DMS53 (cell line): ENCODE data around the gene UMPS.
A peak's percentile ranks its signal among the peaks of the same experiment; 100 is the strongest.

Experiments used
- DNase-seq: peaks from one replicate; lab custom pipeline; 2025; lab: John Stamatoyannopoulos, UW

The UMPS gene

DNA sequence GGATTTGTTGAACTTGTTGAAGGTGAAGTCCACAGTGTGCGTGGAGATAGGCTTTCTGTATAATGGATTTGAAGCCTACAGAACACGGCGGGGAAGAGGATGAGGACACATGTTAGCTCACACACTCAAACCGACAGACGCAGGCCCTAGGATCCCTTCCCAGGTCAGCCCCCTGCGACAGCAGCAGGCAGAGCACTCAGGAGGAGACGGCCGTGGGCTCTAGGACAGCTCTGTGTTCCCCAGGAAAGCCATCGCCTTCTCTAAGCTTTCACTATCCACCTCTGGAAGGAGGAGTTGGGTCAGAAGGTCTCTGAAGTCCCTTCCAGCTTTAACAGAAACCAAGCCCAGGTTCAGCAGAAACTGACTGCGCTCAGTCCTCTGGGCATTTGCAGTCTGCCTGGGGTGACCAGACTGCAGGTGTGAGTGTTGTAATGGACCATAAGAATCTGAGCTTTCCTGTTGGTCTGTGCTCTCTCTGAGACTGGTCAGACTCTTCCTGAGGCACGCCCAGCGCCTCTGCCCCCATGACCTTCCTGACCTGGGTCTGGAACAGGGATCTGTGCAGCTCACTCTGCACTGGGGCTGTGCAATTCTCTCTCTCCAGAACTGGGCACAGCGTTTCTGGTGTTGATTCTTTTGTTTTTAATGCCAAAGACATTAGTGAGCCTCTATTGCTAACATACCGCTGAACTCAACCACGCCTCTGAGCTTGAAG lies 33.5 kb downstream of the UMPS start:
- DNase-seq, result no peak

GRCh38 chr3:124764746-124765145 lies 34.5 kb downstream of the UMPS start:
- no peak for DNase-seq

- DNase-seq, result no peak
Measured at GRCh38 chr3:124765197-124765840, 35.1 kb downstream of the UMPS start.

- DNase-seq, result no peak
Measured at GRCh38 chr3:124766113-124767095, 36.2 kb downstream of the UMPS start.

- DNase-seq, result no peak
Measured at GRCh38 chr3:124767264-124767663, 37.0 kb downstream of the UMPS start.

GRCh38 chr3:124767691-124768090 lies 37.4 kb downstream of the UMPS start:
- DNase-seq, result no peak

GRCh38 chr3:124768812-124769211 lies 38.6 kb downstream of the UMPS start:
- peak; percentile 74 for DNase-seq

GRCh38 chr3:124769462-124769861 lies 39.2 kb downstream of the UMPS start:
- no peak for DNase-seq

DNA sequence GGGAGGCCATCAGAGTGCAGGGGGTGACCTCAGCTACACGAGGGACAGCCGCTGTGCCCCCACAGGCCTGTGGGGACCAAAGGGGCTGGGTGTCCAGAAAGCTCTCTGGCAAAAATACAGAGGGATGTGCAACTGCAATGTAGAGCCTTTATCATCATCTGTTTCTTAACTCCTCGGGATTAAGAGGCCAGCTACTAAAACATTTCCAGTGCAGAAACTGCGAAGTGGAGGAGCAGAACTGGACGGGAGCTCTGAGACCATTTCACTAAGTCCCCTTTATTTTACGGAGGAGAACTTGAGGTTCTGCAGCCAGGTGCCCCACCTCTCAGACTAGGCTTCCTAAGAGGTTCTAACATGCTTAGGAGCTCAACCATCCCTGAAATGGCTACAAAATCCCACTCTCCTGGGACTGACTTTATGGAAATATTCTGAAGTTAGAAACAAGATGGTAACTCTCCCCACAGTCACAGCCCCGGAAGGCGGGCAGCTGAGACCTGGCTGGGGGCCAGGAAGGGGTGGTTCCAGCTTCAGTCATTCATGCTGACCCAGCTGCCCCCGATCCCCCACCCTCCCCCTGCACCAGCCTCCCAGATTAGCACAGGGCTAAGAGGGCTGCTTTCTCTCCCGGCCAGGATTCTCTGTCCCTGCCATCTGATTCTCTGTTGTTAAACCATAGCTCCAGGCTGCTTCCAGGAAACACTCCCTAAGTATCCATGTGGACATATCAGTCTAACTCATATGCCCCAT lies 40.3 kb downstream of the UMPS start:
- no peak for DNase-seq

DNA sequence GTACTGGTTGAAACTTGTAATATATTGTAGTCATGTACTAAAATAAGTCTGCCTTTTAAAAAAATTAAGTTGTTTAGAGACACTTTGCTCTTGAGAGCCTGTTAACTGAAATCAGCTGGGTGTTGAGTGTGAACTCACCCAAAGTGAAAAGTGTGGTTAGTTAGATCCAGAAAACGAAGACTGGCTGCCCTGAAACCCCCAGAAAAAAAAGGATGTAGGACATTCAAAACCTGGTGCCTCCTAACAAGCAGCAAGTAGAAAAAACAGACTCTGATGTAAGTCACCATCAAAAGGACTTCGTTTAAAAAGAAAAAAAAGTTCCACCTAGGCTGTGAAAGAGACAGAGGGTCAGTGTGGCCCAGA lies 40.8 kb downstream of the UMPS start:
- no peak for DNase-seq

- DNase-seq, result no peak
Measured at GRCh38 chr3:124772081-124772831, 42.0 kb downstream of the UMPS start.

- no peak for DNase-seq
Measured at GRCh38 chr3:124773351-124774326, 43.4 kb downstream of the UMPS start.

GRCh38 chr3:124774327-124774718 lies 44.1 kb downstream of the UMPS start:
- DNase-seq, result no peak

- DNase-seq, result no peak
Measured at GRCh38 chr3:124774841-124775402, 44.7 kb downstream of the UMPS start.

DNA sequence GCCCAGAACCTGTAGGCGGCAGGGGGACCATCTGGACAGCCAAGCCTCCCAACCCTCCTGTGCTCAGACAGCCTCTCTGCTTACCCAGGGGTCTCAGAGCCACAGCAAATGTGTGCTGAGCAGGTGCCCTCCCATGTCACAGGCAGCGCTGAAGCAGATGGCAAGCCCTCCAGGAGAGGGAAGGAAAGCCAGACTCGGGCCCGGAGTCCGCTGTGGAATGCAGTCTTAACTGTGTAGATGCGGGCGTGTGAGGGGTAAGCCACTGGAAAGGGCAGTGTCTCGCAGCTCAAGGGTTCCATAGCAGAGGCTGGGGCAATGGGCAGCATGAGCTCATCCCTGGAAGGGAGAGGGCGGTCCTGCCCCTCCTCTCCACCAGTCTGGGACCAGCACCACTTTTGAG lies 45.6 kb downstream of the UMPS start:
- no peak for DNase-seq

DNA sequence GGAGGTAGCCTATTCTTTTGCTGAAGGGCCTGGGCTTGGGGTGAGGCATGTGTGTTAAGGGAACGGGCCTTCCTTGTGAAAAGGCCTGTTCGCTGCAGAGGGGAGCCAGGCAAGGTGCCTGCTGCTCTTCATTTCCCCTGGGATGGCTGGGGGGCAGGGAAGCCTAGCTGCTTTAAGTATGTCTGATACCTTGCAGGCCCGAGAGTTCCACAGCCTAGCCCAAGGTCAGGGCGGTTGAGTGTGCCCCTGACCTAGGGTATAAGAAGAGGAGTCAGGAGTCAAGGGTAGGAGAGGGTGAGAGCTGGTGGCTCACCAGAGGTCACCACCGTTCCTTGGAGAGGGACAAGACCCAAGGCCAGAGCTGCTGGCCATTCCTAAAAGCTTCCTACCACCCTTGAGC lies 46.6 kb downstream of the UMPS start:
- no peak for DNase-seq

DNA sequence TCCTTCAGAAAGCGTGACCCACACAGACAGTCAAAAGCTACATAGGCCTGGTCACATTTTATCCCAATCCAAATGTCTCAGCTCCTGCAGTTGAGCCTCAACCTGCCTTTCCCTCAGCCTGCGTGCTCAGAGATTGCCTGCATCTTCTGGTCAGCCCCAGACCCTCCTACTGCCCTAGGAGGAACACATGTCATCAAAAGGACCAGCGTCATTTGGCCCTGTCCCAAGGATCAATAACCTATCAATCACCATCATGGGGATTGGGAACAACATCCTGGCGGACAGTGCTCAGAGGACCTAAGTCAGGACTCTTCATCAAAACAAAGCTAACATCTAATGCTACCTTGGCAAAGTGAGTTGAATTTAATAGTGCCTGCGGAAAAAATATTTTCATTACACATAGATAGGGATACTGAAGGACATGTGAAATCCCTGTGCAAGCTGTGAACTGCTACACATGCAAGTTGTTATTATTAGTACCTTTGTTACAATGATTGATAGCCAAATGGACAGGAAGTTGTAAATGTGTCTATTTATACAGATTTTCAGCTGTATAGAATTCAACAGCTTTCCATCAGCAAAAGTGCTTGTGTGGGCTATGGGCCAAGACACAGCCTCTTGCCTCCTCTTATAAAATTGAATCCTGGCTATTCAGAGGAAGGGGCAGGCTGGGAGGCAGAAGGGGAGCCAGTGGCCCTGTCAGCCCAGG lies 47.7 kb downstream of the UMPS start:
- DNase-seq, result no peak

- no peak for DNase-seq
Measured at GRCh38 chr3:124779116-124779515, 48.9 kb downstream of the UMPS start.

DNA sequence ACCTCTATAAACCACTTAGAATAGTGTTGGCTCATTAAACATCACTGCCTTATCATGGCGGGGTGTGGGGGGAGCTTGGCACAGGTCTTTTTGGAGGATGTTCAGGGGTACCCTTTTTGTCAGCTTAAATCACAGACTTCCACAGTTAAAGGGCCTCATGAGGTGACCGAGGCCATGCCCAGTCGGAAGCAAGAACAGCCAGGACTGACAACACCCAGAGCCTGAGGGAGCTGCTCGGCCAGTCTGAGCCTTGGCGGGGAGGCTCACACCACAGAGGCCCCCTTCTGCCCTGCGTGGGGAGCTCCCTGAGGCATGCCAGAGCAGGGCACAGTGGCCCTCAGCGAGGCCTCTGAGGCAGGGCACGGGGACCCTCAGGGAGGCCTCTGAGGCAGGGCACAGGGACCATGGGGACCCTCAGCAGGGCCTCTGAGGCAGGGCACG lies 49.5 kb downstream of the UMPS start:
- DNase-seq, result no peak
